Calu3 (cell line): ENCODE measurements around the gene BNIPL. TPM values are rescaled to one million over a fixed set of nuclear protein-coding genes. Genes with fewer than 3 reads are reported as not detected.

Experiments used
- BruUV-seq: library from RNA; stranded (reverse); fragments of 400-500 nt; replicated peaks from 2 replicates; lab custom pipeline; 2021; lab: Mats Ljungman, UMichigan
- CTCF ChIA-PET: fragments of 300-600 bp; sonication (Branson Sonifier 250); formaldehyde crosslinking; loops from one replicate; lab custom pipeline; 2022; ENCODE audit warnings: antibody characterized with exemption; lab: Charles Lee
- DNase-seq: peaks from one replicate; pipeline ENCODE4 v3.0.0; 2022
- H3K27ac Mint-ChIP-seq: one replicate; pipeline ENCODE4 v1.8.0; 2022; ENCODE audit warnings: mixed read lengths; ENCODE audit not compliant: unreplicated experiment
- H3K27me3 Mint-ChIP-seq: one replicate; pipeline ENCODE4 v1.8.0; 2022; ENCODE audit warnings: mixed read lengths; ENCODE audit not compliant: unreplicated experiment
- H3K36me3 Mint-ChIP-seq: one replicate; pipeline ENCODE4 v1.8.0; 2022; ENCODE audit warnings: mild to moderate bottlenecking, moderate library complexity, mixed read lengths; ENCODE audit not compliant: insufficient read depth, unreplicated experiment
- H3K4me1 Mint-ChIP-seq: one replicate; pipeline ENCODE4 v1.8.0; 2022; ENCODE audit warnings: mild to moderate bottlenecking, low read depth, mixed read lengths; ENCODE audit not compliant: unreplicated experiment
- H3K4me3 Mint-ChIP-seq: one replicate; pipeline ENCODE4 v1.8.0; 2022; ENCODE audit warnings: mild to moderate bottlenecking, low read depth, moderate library complexity, mixed read lengths; ENCODE audit not compliant: unreplicated experiment
- H3K9me3 Mint-ChIP-seq: one replicate; pipeline ENCODE4 v1.8.0; 2022; ENCODE audit warnings: low read depth, mixed read lengths; ENCODE audit not compliant: unreplicated experiment
- CTCF ChIP-seq: fragments of 200-600 bp; IDR thresholded peaks from one replicate; pipeline ENCODE4 v1.8.0; 2022; ENCODE audit warnings: antibody characterized with exemption; ENCODE audit not compliant: unreplicated experiment
- intact Hi-C: fragments of 100-400 bp; cut with micrococcal nuclease; formaldehyde crosslinking; loops from one replicate; pipeline ENCODE4 v1.10.0; 2022; ENCODE audit not compliant: unreplicated experiment
- total RNA-seq: library from RNA; stranded (reverse); gene quantifications from 2 replicates; pipeline ENCODE4 v1.2.3, GENCODE V29; 2022

BNIPL gene
- total RNA-seq, 1 experiment from 2014 or later = 2.4 TPM

GRCh38 chr1:151009674-151010345, 26.6 kb upstream of the BNIPL start:
- no peak for DNase-seq
- Mint-ChIP-seq H3K27me3 (no peaks in the 10 kb centered on the region), H3K9me3 (no peaks in the 10 kb centered on the region), H3K4me3 (peak overlapping the region; percentile 96), H3K36me3 (peaks cover 43% of the 10 kb centered on the region), H3K4me1 (peaks cover 37% of the 10 kb centered on the region), H3K27ac (no peak overlapping the region)
- CTCF ChIA-PET = no interaction called here
- intact Hi-C loops = loop anchor here (5.0 kb wide), 1 partner anchor 133 kb away; the partner anchor contains the start of gene ARNT
- no peak for TF ChIP-seq CTCF
- no TSS peak for BruUV-seq

- BruUV-seq = no TSS peak
- Mint-ChIP-seq H3K27ac (no peak overlapping the region), H3K27me3 (no peaks in the 10 kb centered on the region), H3K4me1 (peaks cover 37% of the 10 kb centered on the region), H3K4me3 (no peak overlapping the region), H3K36me3 (peaks cover 39% of the 10 kb centered on the region), H3K9me3 (no peaks in the 10 kb centered on the region)
- intact Hi-C loops = no loop called here
- no peak for TF ChIP-seq CTCF
- DNase-seq = no peak
- CTCF ChIA-PET = no interaction called here
Measured at GRCh38 chr1:151010346-151010726, 26.1 kb upstream of the BNIPL start.

DNA sequence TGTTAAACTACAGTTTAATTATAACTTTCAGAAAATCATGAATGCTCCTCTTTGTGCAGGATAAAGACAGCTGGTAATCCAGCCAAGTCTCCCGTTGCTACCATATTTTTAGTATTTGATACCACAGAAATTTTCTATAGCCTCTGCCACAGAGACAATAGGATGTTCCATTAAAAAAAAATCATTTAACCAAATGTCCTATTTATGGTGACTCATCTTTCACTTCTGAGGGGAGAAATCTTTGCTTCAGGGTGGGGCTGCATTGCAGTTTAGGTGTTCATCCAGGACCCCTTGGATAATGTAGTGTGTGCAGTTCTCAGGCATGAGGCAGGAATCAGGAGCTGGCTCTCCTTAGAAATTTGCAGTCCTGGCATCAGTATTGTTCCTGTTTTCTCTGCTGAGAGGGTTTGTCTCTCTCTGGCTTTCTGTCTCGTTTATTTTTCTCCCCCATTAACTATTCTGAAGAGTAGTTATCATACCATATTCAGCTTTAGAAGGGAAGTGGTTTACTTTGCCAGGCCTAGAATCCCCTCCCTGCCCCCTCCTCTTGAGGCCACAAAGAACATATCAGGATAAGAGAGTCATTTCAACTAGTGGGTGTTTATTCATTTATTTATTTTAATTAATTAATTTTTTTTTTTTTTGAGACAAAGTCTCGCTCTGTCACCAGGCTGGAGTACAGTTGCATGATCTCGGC, 25.1 kb upstream of the BNIPL start:
- Mint-ChIP-seq H3K27ac (no peak overlapping the region), H3K9me3 (no peaks in the 10 kb centered on the region), H3K27me3 (no peaks in the 10 kb centered on the region), H3K4me1 (peaks cover 27% of the 10 kb centered on the region), H3K36me3 (peaks cover 30% of the 10 kb centered on the region), H3K4me3 (no peak overlapping the region)
- DNase-seq = no peak
- no peak for TF ChIP-seq CTCF
- CTCF ChIA-PET = no interaction called here
- no TSS peak for BruUV-seq
- intact Hi-C loops = no loop called here

DNA sequence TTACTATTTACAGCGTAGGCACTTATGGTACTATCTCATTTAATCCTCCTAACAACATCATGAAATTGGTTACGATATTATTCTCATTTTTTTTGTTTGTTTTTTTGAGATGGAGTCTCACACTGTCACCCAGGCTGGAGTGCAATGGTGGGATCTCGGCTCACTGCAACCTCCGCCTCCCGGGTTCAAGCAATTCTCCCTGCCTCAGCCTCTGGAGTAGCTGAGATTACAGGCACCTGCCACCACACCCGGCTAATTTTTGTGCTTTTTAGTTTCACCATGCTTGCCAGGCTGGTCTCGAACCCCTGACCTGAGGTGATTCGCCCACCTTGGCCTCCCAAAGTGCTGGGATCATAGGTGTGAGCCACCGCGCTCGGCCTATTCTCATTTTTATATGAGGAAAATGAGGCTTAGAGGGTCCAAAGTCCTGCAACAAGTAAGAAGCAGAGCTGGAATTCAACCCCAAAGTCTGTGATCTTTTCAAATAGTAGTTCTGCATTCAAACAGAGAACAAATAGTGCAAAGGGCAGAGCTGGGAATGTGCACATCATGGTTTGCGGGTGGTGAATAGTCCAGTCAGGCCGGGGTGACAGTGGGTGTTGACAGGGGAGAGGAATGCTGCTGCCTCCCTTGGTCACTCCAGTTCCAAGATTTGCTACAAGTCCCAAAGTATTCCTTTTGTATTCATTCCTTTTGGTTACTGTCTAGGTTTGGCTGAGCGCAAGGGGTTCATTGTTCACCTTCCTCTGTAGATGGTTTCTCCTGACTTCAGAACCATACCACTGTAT, 23.5 kb upstream of the BNIPL start:
- no peak for DNase-seq
- Mint-ChIP-seq H3K36me3 (peaks cover 20% of the 10 kb centered on the region), H3K4me3 (no peak overlapping the region), H3K27ac (no peak overlapping the region), H3K9me3 (no peaks in the 10 kb centered on the region), H3K4me1 (peaks cover 12% of the 10 kb centered on the region), H3K27me3 (no peaks in the 10 kb centered on the region)
- no peak for TF ChIP-seq CTCF
- CTCF ChIA-PET = no interaction called here
- intact Hi-C loops = no loop called here
- BruUV-seq = no TSS peak
